Epithelial cell of alveolus of lung (primary cell): ENCODE data around the gene HTR4. TPM values are rescaled to one million over a fixed set of nuclear protein-coding genes. Genes with fewer than 3 reads are reported as not detected.

ENCODE experiments used
- total RNA-seq: library from RNA; depleted of rRNA; stranded (reverse); fragments of >200 nt; gene quantifications from 2 replicates; pipeline ENCODE4 v1.2.1, GENCODE V29; 2015

The HTR4 gene
- total RNA-seq: not detected in 2 replicates

GRCh38 chr5:148653836-148654781 lies at the start of gene HTR4:
Gene HTR4 (minus strand): TSS chr5:148654527. CDS start chr5:148637014, 17,513 bp downstream.

Other genes with a start within 250 kb of the HTR4 start
- 0.65 and 0.72 TPM in 2 replicates for gene ADRB2, start 172.1 kb upstream of the HTR4 start, total RNA-seq